Parathyroid adenoma (tissue), 2 donors: ENCODE data around the gene STAP2.

Experiments used
- H2AFZ ChIP-seq: fragments of 300-600 bp; sonication (generic); one replicate; pipeline ENCODE4 v1.7.0; 2017; ENCODE audit warnings: antibody characterized with exemption, mild to moderate bottlenecking
- H3K27ac ChIP-seq: fragments of 300-600 bp; sonication (generic); one replicate; pipeline ENCODE4 v1.7.0; 2017
- H3K27me3 ChIP-seq: fragments of 300-600 bp; sonication (generic); one replicate; pipeline ENCODE4 v1.7.0; 2017; ENCODE audit warnings: low read length; ENCODE audit not compliant: control insufficient read depth, insufficient read depth
- H3K36me3 ChIP-seq: fragments of 300-600 bp; sonication (generic); one replicate; pipeline ENCODE4 v1.7.0; 2017; ENCODE audit warnings: low read length; ENCODE audit not compliant: control insufficient read depth, insufficient read depth
- H3K4me1 ChIP-seq: fragments of 300-600 bp; sonication (generic); one replicate; pipeline ENCODE4 v1.7.0; 2017; ENCODE audit warnings: control low read depth
- H3K4me2 ChIP-seq: fragments of 300-600 bp; sonication (generic); one replicate; pipeline ENCODE4 v1.7.0; 2017; ENCODE audit warnings: low read length
- H3K4me3 ChIP-seq: fragments of 300-600 bp; sonication (generic); one replicate; pipeline ENCODE4 v1.7.0; 2017; ENCODE audit warnings: low read depth, low read length
- H3K79me2 ChIP-seq: fragments of 300-600 bp; sonication (generic); one replicate; pipeline ENCODE4 v1.7.0; 2017; ENCODE audit warnings: control low read depth
- H3K9ac ChIP-seq: fragments of 300-600 bp; sonication (generic); one replicate; pipeline ENCODE4 v1.7.0; 2017; ENCODE audit warnings: mild to moderate bottlenecking
- H3K9me3 ChIP-seq: fragments of 300-600 bp; sonication (generic); one replicate; pipeline ENCODE4 v1.7.0; 2017; ENCODE audit warnings: low read length; ENCODE audit not compliant: control insufficient read depth
- CTCF ChIP-seq: fragments of 300-600 bp; sonication (generic); IDR thresholded peaks from one replicate; pipeline ENCODE4 v1.7.0; 2017; ENCODE audit warnings: antibody characterized with exemption, mild to moderate bottlenecking
- donor health status: primary hyperparathyroidism.

STAP2 gene

GRCh38 chr19:4327877-4328242, 10.8 kb downstream of the STAP2 start:
- H3K9me3 ChIP-seq: no peaks in the 10 kb centered on the region
- no peak overlapping the region for H3K9ac ChIP-seq
- H3K4me1 ChIP-seq: no peaks in the 10 kb centered on the region
- no peaks in the 10 kb centered on the region for H3K36me3 ChIP-seq
- H3K79me2 ChIP-seq: no peaks in the 10 kb centered on the region
- peak overlapping the region; percentile 62 for H3K4me3 ChIP-seq
- peak overlapping the region; percentile 70 for H2AFZ ChIP-seq
- H3K27me3 ChIP-seq: no peaks in the 10 kb centered on the region
- no peak overlapping the region for H3K27ac ChIP-seq
- no peak for TF ChIP-seq CTCF
- H3K4me2 ChIP-seq: peak overlapping the region; percentile 74

GRCh38 chr19:4327252-4327876, 11.3 kb downstream of the STAP2 start:
- H3K79me2 ChIP-seq: no peaks in the 10 kb centered on the region
- no peaks in the 10 kb centered on the region for H3K4me1 ChIP-seq
- H2AFZ ChIP-seq: peak overlapping the region; percentile 70
- no peaks in the 10 kb centered on the region for H3K36me3 ChIP-seq
- peak overlapping the region; percentile 74 for H3K4me2 ChIP-seq
- H3K27me3 ChIP-seq: no peaks in the 10 kb centered on the region
- H3K9ac ChIP-seq: no peak overlapping the region
- peak overlapping the region; percentile 62 for H3K4me3 ChIP-seq
- H3K27ac ChIP-seq: no peak overlapping the region
- no peaks in the 10 kb centered on the region for H3K9me3 ChIP-seq
- no peak for TF ChIP-seq CTCF

- no peaks in the 10 kb centered on the region for H3K79me2 ChIP-seq
- H3K36me3 ChIP-seq: no peaks in the 10 kb centered on the region
- H3K9me3 ChIP-seq: no peaks in the 10 kb centered on the region
- no peak overlapping the region for H3K4me3 ChIP-seq
- H3K4me2 ChIP-seq: no peak overlapping the region
- H3K4me1 ChIP-seq: no peaks in the 10 kb centered on the region
- no peak overlapping the region for H3K27ac ChIP-seq
- H3K27me3 ChIP-seq: no peaks in the 10 kb centered on the region
- no peak for TF ChIP-seq CTCF
- H3K9ac ChIP-seq: no peak overlapping the region
- no peak overlapping the region for H2AFZ ChIP-seq
These were observed 11.8 kb downstream of the STAP2 start for GRCh38 chr19:4326837-4327251.

- Histone ChIP-seq H2AFZ (no peak overlapping the region), H3K4me3 (no peak overlapping the region), H3K27ac (no peak overlapping the region), H3K9me3 (no peaks in the 10 kb centered on the region), H3K4me2 (no peak overlapping the region), H3K36me3 (no peaks in the 10 kb centered on the region), H3K79me2 (no peaks in the 10 kb centered on the region), H3K4me1 (no peaks in the 10 kb centered on the region), H3K27me3 (no peaks in the 10 kb centered on the region), H3K9ac (no peak overlapping the region)
- no peak for TF ChIP-seq CTCF
These were observed 12.3 kb downstream of the STAP2 start for GRCh38 chr19:4326215-4326836.

GRCh38 chr19:4324228-4324627, 14.4 kb downstream of the STAP2 start:
- no peak for TF ChIP-seq CTCF

More at GRCh38 chr19:4324228-4324627, 14.4 kb downstream of the STAP2 start:
- Histone ChIP-seq H3K9ac (no peak overlapping the region), H3K27me3 (no peaks in the 10 kb centered on the region), H3K9me3 (no peaks in the 10 kb centered on the region), H2AFZ (no peak overlapping the region), H3K27ac (no peak overlapping the region), H3K4me1 (no peaks in the 10 kb centered on the region), H3K79me2 (no peaks in the 10 kb centered on the region), H3K4me3 (no peak overlapping the region), H3K36me3 (no peaks in the 10 kb centered on the region), H3K4me2 (no peak overlapping the region)
